ENCODE measurements around the gene CHURC1. TPM values are rescaled to one million over a fixed set of nuclear protein-coding genes. Genes with fewer than 3 reads are reported as not detected.

Gene CHURC1
- total RNA-seq, 2 experiments from 2014 or later: 33.0 to 72.5 TPM

DNA sequence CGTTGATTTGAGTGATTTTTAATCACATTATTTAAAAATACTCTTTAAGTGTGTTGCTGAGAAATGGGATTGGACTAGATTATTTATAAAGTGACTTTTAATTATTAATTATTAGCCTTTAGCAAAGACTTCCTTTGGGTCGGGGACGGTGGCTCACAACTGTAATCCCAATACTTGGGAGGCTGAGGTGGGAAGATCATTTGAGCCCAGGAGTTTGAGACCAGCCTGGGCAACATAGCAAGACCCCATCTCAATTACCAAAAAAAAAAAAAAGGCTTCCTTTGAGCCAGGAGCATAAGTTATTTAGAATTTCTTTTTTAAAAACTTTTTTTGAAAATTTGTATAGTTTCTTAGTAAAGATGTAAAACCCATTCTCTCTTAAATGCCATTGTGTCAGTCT is 8.8 kb downstream of the CHURC1 start:
- H3K4me3 ChIP-seq (ENCODE audit: low read depth, low read length, poor library complexity, severe bottlenecking): no peak overlapping the region
- intact Hi-C loops (cut with micrococcal nuclease; ENCODE audit: unreplicated experiment): no loop called here
- CTCF ChIA-PET (ENCODE audit: unreplicated experiment): no interaction called here
- peaks cover 3% of the 10 kb centered on the region for H3K4me1 ChIP-seq (ENCODE audit: insufficient read depth, low read length, poor library complexity, severe bottlenecking)
- peaks cover 44% of the 10 kb centered on the region for H3K79me2 ChIP-seq (ENCODE audit: insufficient read depth, low read depth, low read length)
- peaks cover 11% of the 10 kb centered on the region; the same call in 1 of the 2 replicates for H4K20me1 ChIP-seq (ENCODE audit: insufficient read depth, low read length)
- H3K4me2 ChIP-seq (ENCODE audit: low read length): no peak overlapping the region
- TF ChIP-seq EZH2phosphoT487 (IDR thresholded peaks at IDR 0.05; ENCODE audit: borderline replicate concordance, low read depth, low read length): no peak
- TF ChIP-seq, protein P1, sequence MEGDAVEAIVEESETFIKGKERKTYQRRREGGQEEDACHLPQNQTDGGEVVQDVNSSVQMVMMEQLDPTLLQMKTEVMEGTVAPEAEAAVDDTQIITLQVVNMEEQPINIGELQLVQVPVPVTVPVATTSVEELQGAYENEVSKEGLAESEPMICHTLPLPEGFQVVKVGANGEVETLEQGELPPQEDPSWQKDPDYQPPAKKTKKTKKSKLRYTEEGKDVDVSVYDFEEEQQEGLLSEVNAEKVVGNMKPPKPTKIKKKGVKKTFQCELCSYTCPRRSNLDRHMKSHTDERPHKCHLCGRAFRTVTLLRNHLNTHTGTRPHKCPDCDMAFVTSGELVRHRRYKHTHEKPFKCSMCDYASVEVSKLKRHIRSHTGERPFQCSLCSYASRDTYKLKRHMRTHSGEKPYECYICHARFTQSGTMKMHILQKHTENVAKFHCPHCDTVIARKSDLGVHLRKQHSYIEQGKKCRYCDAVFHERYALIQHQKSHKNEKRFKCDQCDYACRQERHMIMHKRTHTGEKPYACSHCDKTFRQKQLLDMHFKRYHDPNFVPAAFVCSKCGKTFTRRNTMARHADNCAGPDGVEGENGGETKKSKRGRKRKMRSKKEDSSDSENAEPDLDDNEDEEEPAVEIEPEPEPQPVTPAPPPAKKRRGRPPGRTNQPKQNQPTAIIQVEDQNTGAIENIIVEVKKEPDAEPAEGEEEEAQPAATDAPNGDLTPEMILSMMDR (conservative IDR thresholded peaks at IDR 0.05; ENCODE audit: low read length): no peak
- no peaks in the 10 kb centered on the region for H3K9me3 ChIP-seq (ENCODE audit: low read length)
- no peak for DNase-seq (ENCODE audit: low spot score)
- no TSS peak for BruUV-seq (replicated peaks)
- no peak overlapping the region for H2AFZ ChIP-seq (ENCODE audit: low read length)
- H3K9me2 ChIP-seq (ENCODE audit: insufficient read depth, low read length): no peaks in the 10 kb centered on the region
- H3K36me3 ChIP-seq (ENCODE audit: insufficient read depth, low read length): peaks cover 66% of the 10 kb centered on the region
- POLR2A ChIA-PET: no interaction called here
- no peak overlapping the region for H3K27ac ChIP-seq (ENCODE audit: low read depth, low read length, poor library complexity, severe bottlenecking)

DNA sequence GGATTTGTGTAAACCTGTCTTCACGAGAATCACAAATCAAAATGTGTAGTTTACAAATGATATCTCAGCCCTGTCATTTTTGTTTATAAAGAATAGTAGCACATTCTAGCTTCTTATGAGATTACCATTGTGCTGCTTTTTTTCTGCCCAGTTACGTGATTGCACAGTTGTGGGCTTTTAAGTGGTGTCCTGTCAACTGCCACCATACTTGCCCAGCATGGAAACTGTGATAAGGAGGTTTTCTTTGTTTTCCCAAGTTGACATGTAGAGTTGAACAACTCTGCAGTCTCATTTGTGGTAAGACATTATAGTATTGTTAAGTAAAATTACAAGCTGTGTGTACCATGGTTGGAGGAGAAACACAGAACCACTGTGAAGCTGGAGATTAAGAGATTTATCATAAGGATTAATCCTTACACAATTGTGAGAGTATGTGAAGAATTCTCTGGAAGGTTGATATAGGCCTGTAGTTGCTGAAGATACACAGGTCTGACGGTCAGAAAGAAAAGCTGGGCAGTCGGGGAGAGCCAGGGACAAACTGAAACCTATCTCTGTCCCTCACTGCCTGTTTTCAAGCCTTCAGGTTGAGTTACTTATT is 12.2 kb downstream of the CHURC1 start:
- Histone ChIP-seq H3K4me1 (ENCODE audit: insufficient read depth, low read length, poor library complexity, severe bottlenecking) (peaks cover 13% of the 10 kb centered on the region), H3K27ac (ENCODE audit: low read depth, low read length, poor library complexity, severe bottlenecking) (no peak overlapping the region), H3K36me3 (ENCODE audit: insufficient read depth, low read length) (peaks cover 84% of the 10 kb centered on the region), H4K20me1 (ENCODE audit: insufficient read depth, low read length) (0 out of 2 replicates have a peak, but pooled peaks cover 2% of the 10 kb centered on the region), H3K79me2 (ENCODE audit: insufficient read depth, low read depth, low read length) (peaks cover 10% of the 10 kb centered on the region; the same call in 1 of the 2 replicates), H3K9me2 (ENCODE audit: insufficient read depth, low read length) (no peaks in the 10 kb centered on the region), H3K4me2 (ENCODE audit: low read length) (no peak overlapping the region), H3K4me3 (ENCODE audit: low read depth, low read length, poor library complexity, severe bottlenecking) (no peak overlapping the region), H2AFZ (ENCODE audit: low read length) (no peak overlapping the region), H3K9me3 (ENCODE audit: low read length) (no peaks in the 10 kb centered on the region)
- POLR2A ChIA-PET: interaction anchor here (0.7 to 1.8 kb wide), 5 partner anchors 10 to 1248 kb away, joined by 3 to 8 read pairs (median 3); no protein-coding TSS in a partner anchor
- CTCF ChIA-PET (ENCODE audit: unreplicated experiment): no interaction called here
- TF ChIP-seq EZH2phosphoT487 (IDR thresholded peaks at IDR 0.05; ENCODE audit: borderline replicate concordance, low read depth, low read length): no peak
- TF ChIP-seq, protein P1 (conservative IDR thresholded peaks at IDR 0.05; ENCODE audit: low read length): no peak
- BruUV-seq (replicated peaks): TSS peak; percentile 12
- DNase-seq (ENCODE audit: low spot score): no peak
- intact Hi-C loops (cut with micrococcal nuclease; ENCODE audit: unreplicated experiment): no loop called here

DNA sequence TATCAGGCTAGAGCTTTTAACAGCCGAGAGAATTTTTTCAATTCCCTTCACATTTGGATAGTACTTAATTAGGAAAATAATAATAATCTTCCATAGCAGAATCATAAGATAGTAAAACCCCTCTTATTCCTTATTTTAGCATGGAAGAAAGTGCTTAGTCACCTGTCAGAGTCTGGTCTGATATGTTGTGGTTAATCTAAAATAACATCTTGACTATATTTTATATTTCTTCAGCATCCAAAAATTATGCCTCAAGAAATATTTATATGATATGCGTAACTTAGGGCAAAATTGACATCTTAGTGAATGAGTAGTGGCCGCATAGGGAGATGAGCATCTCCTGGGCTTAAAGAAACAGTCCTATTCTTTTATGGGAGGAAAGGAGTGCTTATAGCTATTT is 12.8 kb downstream of the CHURC1 start:
- no TSS peak for BruUV-seq (replicated peaks)
- no peak for TF ChIP-seq EZH2phosphoT487 (IDR thresholded peaks at IDR 0.05; ENCODE audit: borderline replicate concordance, low read depth, low read length)
- TF ChIP-seq, protein P1 (conservative IDR thresholded peaks at IDR 0.05; ENCODE audit: low read length): no peak
- Histone ChIP-seq H3K36me3 (ENCODE audit: insufficient read depth, low read length) (peaks cover 84% of the 10 kb centered on the region), H3K27ac (ENCODE audit: low read depth, low read length, poor library complexity, severe bottlenecking) (no peak overlapping the region), H3K9me3 (ENCODE audit: low read length) (no peaks in the 10 kb centered on the region), H3K4me3 (ENCODE audit: low read depth, low read length, poor library complexity, severe bottlenecking) (no peak overlapping the region), H2AFZ (ENCODE audit: low read length) (no peak overlapping the region), H4K20me1 (ENCODE audit: insufficient read depth, low read length) (0 out of 2 replicates have a peak, but pooled peaks cover 2% of the 10 kb centered on the region), H3K4me2 (ENCODE audit: low read length) (no peak overlapping the region), H3K9me2 (ENCODE audit: insufficient read depth, low read length) (no peaks in the 10 kb centered on the region), H3K4me1 (ENCODE audit: insufficient read depth, low read length, poor library complexity, severe bottlenecking) (peaks cover 13% of the 10 kb centered on the region), H3K79me2 (ENCODE audit: insufficient read depth, low read depth, low read length) (peaks cover 5% of the 10 kb centered on the region; the same call in 1 of the 2 replicates)
- ChIA-PET POLR2A (interaction anchor here (0.7 to 1.8 kb wide), 4 partner anchors 10 to 1249 kb away, joined by 3 to 12 read pairs (median 6); no protein-coding TSS in a partner anchor), CTCF (ENCODE audit: unreplicated experiment) (no interaction called here)
- DNase-seq (ENCODE audit: low spot score): no peak
- intact Hi-C loops (cut with micrococcal nuclease; ENCODE audit: unreplicated experiment): no loop called here

Data from OCI-LY7 (cell line).